PC-3 (cell line): ENCODE results near the gene CELA3A.

Experiments used
- EZH2phosphoT487 ChIP-seq: fragments of 300-600 bp; sonication (generic); IDR thresholded peaks from 2 replicates; pipeline ENCODE4 v1.6.1; 2018; ENCODE audit warnings: mild to moderate bottlenecking, antibody characterized with exemption, low read length, borderline replicate concordance
- TF ChIP-seq, protein P1 (sequence below): fragments of 300-600 bp; sonication (generic); conservative IDR thresholded peaks from 2 replicates; pipeline ENCODE4 v1.5.1; 2017; ENCODE audit warnings: antibody characterized with exemption, low read depth, mild to moderate bottlenecking, low read length

DNA sequence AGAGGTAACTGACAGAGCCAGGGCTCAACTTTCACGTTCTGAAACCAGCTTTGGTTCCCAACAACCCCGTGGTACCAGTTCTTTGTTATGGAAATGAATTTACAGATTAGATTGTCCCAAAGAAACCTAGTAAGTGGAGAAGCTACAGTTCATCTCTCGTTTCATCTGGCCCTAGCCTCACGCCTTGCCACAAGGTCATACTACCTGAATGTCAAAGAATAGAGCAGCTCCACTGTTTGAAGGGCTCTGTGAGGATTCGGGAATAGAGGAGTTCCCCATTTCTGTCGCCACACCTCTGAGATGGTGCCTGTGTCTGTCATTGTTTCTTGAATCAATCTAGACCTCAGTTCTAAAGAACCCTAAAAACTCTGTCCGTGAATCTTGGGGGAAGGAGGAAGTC, 36.1 kb downstream of the CELA3A start:
- TF ChIP-seq, protein P1, sequence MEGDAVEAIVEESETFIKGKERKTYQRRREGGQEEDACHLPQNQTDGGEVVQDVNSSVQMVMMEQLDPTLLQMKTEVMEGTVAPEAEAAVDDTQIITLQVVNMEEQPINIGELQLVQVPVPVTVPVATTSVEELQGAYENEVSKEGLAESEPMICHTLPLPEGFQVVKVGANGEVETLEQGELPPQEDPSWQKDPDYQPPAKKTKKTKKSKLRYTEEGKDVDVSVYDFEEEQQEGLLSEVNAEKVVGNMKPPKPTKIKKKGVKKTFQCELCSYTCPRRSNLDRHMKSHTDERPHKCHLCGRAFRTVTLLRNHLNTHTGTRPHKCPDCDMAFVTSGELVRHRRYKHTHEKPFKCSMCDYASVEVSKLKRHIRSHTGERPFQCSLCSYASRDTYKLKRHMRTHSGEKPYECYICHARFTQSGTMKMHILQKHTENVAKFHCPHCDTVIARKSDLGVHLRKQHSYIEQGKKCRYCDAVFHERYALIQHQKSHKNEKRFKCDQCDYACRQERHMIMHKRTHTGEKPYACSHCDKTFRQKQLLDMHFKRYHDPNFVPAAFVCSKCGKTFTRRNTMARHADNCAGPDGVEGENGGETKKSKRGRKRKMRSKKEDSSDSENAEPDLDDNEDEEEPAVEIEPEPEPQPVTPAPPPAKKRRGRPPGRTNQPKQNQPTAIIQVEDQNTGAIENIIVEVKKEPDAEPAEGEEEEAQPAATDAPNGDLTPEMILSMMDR: no peak
- no peak for TF ChIP-seq EZH2phosphoT487
